IMR-90 (cell line): ENCODE data around the gene CCT3. TPM values are rescaled to one million over a fixed set of nuclear protein-coding genes. Genes with fewer than 3 reads are reported as not detected.

Experiments used
- ATAC-seq: fragments of 200-7000 bp; cut with Tn5 transposase; 2 replicates; pipeline ENCODE4 v1.9.1; 2020; ENCODE audit warnings: low read depth, mild to moderate bottlenecking, moderate library complexity
- BruUV-seq: library from RNA; stranded (reverse); fragments of 400-500 nt; replicated peaks from 2 replicates; lab custom pipeline; 2021; lab: Mats Ljungman, UMichigan
- CTCF ChIA-PET: fragments of 300-600 bp; formaldehyde crosslinking; extraction: SDS; loops from one replicate; lab custom pipeline; 2021; ENCODE audit warnings: antibody characterized with exemption; lab: Yijun Ruan, JAX
- POLR2A ChIA-PET: fragments of 300-600 bp; sonication (Branson Sonifier 250); formaldehyde crosslinking; loops from one replicate; lab custom pipeline; 2022; ENCODE audit warnings: antibody characterized with exemption; ENCODE audit not compliant: unreplicated experiment; lab: Charles Lee
- DNase-seq: peaks from one replicate; pipeline ENCODE4 v3.0.0; 2013
- H2AFZ ChIP-seq: replicated peaks from 2 replicates; pipeline ENCODE3; 2013; ENCODE audit warnings: low read length, mild to moderate bottlenecking; ENCODE audit not compliant: poor library complexity
- H2AK5ac ChIP-seq: 2 replicates; pipeline ENCODE4 v1.6.1; 2013; ENCODE audit warnings: low read depth, low read length, inconsistent platforms
- H2AK9ac ChIP-seq: replicated peaks from 2 replicates; pipeline ENCODE3; 2013; ENCODE audit warnings: mild to moderate bottlenecking, low read depth, low read length, moderate library complexity; ENCODE audit not compliant: poor library complexity
- H2BK120ac ChIP-seq: 2 replicates; pipeline ENCODE4 v1.6.1; 2013; ENCODE audit warnings: low read depth, low read length, inconsistent platforms
- H2BK15ac ChIP-seq: 3 replicates; pipeline ENCODE4 v1.6.1; 2013; ENCODE audit warnings: low read depth, low read length, inconsistent platforms
- H2BK20ac ChIP-seq: 2 replicates; pipeline ENCODE4 v1.6.1; 2013; ENCODE audit warnings: low read depth, mild to moderate bottlenecking, inconsistent platforms, low read length, moderate library complexity
- H2BK5ac ChIP-seq: 2 replicates; pipeline ENCODE4 v1.6.1; 2013; ENCODE audit warnings: mild to moderate bottlenecking, low read depth, low read length, inconsistent platforms; ENCODE audit not compliant: poor library complexity, severe bottlenecking
- H3K14ac ChIP-seq: replicated peaks from 2 replicates; pipeline ENCODE4 v1.6.1; 2013; ENCODE audit warnings: low read depth, low read length, inconsistent platforms
- H3K18ac ChIP-seq: 2 replicates; pipeline ENCODE4 v1.6.1; 2013; ENCODE audit warnings: low read depth, low read length, control low read depth
- H3K23ac ChIP-seq: 2 replicates; pipeline ENCODE4 v1.6.1; 2013; ENCODE audit warnings: low read depth, low read length, inconsistent platforms
- H3K27ac ChIP-seq: 2 replicates; pipeline ENCODE4 v1.5.1; 2013; ENCODE audit warnings: mild to moderate bottlenecking, control low read depth, low read length; ENCODE audit not compliant: insufficient read depth
- H3K27me3 ChIP-seq: 2 replicates; pipeline ENCODE4 v1.6.1; 2013; ENCODE audit warnings: low read length; ENCODE audit not compliant: control insufficient read depth, insufficient read depth
- H3K36me3 ChIP-seq: 2 replicates; pipeline ENCODE4 v1.6.1; 2013; ENCODE audit warnings: low read length, mixed read lengths; ENCODE audit not compliant: control insufficient read depth, insufficient read depth
- H3K4ac ChIP-seq: 2 replicates; pipeline ENCODE4 v1.6.1; 2013; ENCODE audit warnings: low read depth, low read length, inconsistent platforms
- H3K4me1 ChIP-seq: 2 replicates; pipeline ENCODE4 v1.6.1; 2013; ENCODE audit warnings: low read length, mixed read lengths; ENCODE audit not compliant: control insufficient read depth, insufficient read depth
- H3K4me2 ChIP-seq: 2 replicates; pipeline ENCODE4 v1.6.1; 2013; ENCODE audit warnings: low read depth, mild to moderate bottlenecking, control low read depth, low read length, moderate library complexity
- H3K4me3 ChIP-seq: 2 replicates; pipeline ENCODE4 v1.5.1; 2013; ENCODE audit warnings: low read depth, mild to moderate bottlenecking, control low read depth, low read length, moderate library complexity; ENCODE audit not compliant: insufficient read depth
- H3K56ac ChIP-seq: 2 replicates; pipeline ENCODE4 v1.6.1; 2013; ENCODE audit warnings: low read length, inconsistent platforms; ENCODE audit not compliant: insufficient read depth; ENCODE audit errors: extremely low read depth
- H3K79me1 ChIP-seq, 2 experiments: 2 replicates each; pipeline ENCODE4 v1.6.1; 2013; ENCODE audit warnings: low read length in 2 of 2, inconsistent platforms in 1 of 2, low read depth in 1 of 2
- H3K9ac ChIP-seq: 2 replicates; pipeline ENCODE4 v1.6.1; 2013; ENCODE audit warnings: low read depth, low read length, control low read depth
- H3K9me1 ChIP-seq: 2 replicates; pipeline ENCODE4 v1.6.1; 2013; ENCODE audit warnings: low read length, inconsistent platforms; ENCODE audit not compliant: insufficient read depth
- H3K9me3 ChIP-seq: 2 replicates; pipeline ENCODE4 v1.6.1; 2013; ENCODE audit warnings: low read length; ENCODE audit not compliant: control insufficient read depth, insufficient read depth
- H4K20me1 ChIP-seq: 2 replicates; pipeline ENCODE4 v1.6.1; 2013; ENCODE audit warnings: low read length, inconsistent platforms; ENCODE audit not compliant: insufficient read depth
- H4K5ac ChIP-seq: 2 replicates; pipeline ENCODE4 v1.6.1; 2013; ENCODE audit warnings: mild to moderate bottlenecking, low read depth, low read length, control low read depth
- H4K8ac ChIP-seq, 2 experiments: 2 replicates each; pipeline ENCODE4 v1.6.1; 2013; ENCODE audit warnings: low read depth in 2 of 2, low read length in 2 of 2, control low read depth in 1 of 2, inconsistent platforms in 1 of 2
- H4K91ac ChIP-seq: 2 replicates; pipeline ENCODE4 v1.6.1; 2013; ENCODE audit warnings: low read depth, low read length, inconsistent platforms; ENCODE audit not compliant: insufficient read depth
- CEBPB ChIP-seq: IDR thresholded peaks from 2 replicates; pipeline ENCODE4 v1.6.1; 2012; ENCODE audit warnings: low read depth, low read length, improper control_type of control experiment
- MAFK ChIP-seq: IDR thresholded peaks from 2 replicates; pipeline ENCODE4 v1.6.1; 2012; ENCODE audit warnings: low read depth, low read length, improper control_type of control experiment
- WGBS, 2 experiments: methylation state at CpG; one replicate each; pipeline versions ENCODE4 v1.1.5 to v1.1.7; 2013; ENCODE audit warnings: missing lambda C conversion rate in 2 of 2; ENCODE audit not compliant: insufficient read length in 1 of 2; ENCODE audit errors: extremely low coverage in 2 of 2; 5-methylcytosine and 5-hydroxymethylcytosine counted together
- dilution Hi-C: fragments of 300-500 bp; cut with HindIII; formaldehyde crosslinking; loops from one replicate; pipeline ENCODE4 v1.14.3; 2018; ENCODE audit warnings: low sequenced_read_pairs; ENCODE audit not compliant: unreplicated experiment
- in situ Hi-C: fragments of 300-500 bp; cut with MboI; formaldehyde crosslinking; loops from 3 replicates; pipeline ENCODE4 v1.14.3; 2019; ENCODE audit warnings: low sequenced_read_pairs, inconsistent platforms, mixed read lengths
- intact Hi-C: fragments of 100-400 bp; cut with micrococcal nuclease; formaldehyde crosslinking; loops from 2 replicates; pipeline ENCODE4 v1.10.0; 2022
- polyA plus RNA-seq, 3 experiments: library from polyadenylated mRNA; depleted of rRNA; stranded (reverse); fragments of >200 nt; gene quantifications; 2 replicates each; pipeline ENCODE4 v1.2.3, GENCODE V29; 2012; ENCODE audit warnings: low replicate concordance in 1 of 3
- total RNA-seq: library from RNA; depleted of rRNA; stranded (reverse); fragments of >200 nt; gene quantifications from 2 replicates; pipeline ENCODE4 v1.2.3, GENCODE V29; 2012
- TF ChIP-seq, protein P1 (sequence below): conservative IDR thresholded peaks from 2 replicates; pipeline ENCODE4 v1.5.1; 2012; ENCODE audit warnings: mild to moderate bottlenecking, low read depth, low read length, improper control_type of control experiment

The CCT3 gene
- total and polyA plus RNA-seq, 2 of the 4 experiments (the other 2 are of a cell fraction): 313 to 595 TPM

DNA sequence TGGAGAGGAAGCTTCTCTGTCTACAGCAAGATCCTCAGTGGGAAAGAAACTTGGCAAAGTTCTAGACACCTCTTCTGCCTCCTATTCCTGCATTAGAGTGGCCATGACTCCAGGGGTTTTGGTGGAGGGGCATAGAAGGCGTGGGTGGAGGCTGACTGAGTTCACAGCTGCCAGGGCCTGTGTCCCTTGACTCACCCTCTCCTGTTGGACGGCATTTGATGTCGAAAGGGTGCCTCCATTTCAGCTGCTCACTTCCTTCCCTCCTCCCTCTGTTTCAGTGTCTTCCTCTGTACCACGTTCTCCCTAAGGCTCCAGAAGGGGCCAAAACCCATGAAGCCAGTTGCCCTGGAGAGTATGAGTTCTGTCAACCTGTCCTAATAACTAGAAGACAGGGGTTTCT lies 53.3 kb downstream of the CCT3 start:
- H2BK120ac ChIP-seq: no peak overlapping the region
- ChIA-PET CTCF (no interaction called here), POLR2A (no interaction called here)
- H3K9me1 ChIP-seq: peaks cover 7% of the 10 kb centered on the region
- peaks cover 9% of the 10 kb centered on the region for H3K4me1 ChIP-seq
- no peak for DNase-seq
- 78% methylated on average over 3 of the region's 4 CpGs; no CpG with 5 or more reads in 1 of the 2 experiments for WGBS, 2 experiments
- H3K27ac ChIP-seq: no peak overlapping the region
- no peak overlapping the region for H2BK20ac ChIP-seq
- intact Hi-C loops (no loop called here), in situ Hi-C loops (no loop called here), dilution Hi-C loops (no loop called here)
- H2AFZ ChIP-seq: no peak overlapping the region
- H4K20me1 ChIP-seq: peaks cover 19% of the 10 kb centered on the region
- no peak overlapping the region for H4K5ac ChIP-seq
- no peak overlapping the region for H3K4me2 ChIP-seq
- no peak overlapping the region for H4K8ac ChIP-seq
- no peak overlapping the region for H3K23ac ChIP-seq
- no peak overlapping the region for H4K91ac ChIP-seq
- H2AK5ac ChIP-seq: no peak overlapping the region
- BruUV-seq: no TSS peak
- no peak overlapping the region for H2AK9ac ChIP-seq
- H3K4me3 ChIP-seq: no peak overlapping the region
- no peak overlapping the region for H3K56ac ChIP-seq
- H3K9me3 ChIP-seq: no peaks in the 10 kb centered on the region
- no peak overlapping the region for H2BK15ac ChIP-seq
- H3K4ac ChIP-seq: no peak overlapping the region
- H3K36me3 ChIP-seq: peaks cover 10% of the 10 kb centered on the region; the same call in 1 of the 2 replicates
- peaks cover 27 to 48% of the 10 kb centered on the region in 2 experiments; a peak in 3 of 4 replicates for H3K79me1 ChIP-seq
- H3K27me3 ChIP-seq: no peaks in the 10 kb centered on the region
- H3K18ac ChIP-seq: no peak overlapping the region
- no peak overlapping the region for H2BK5ac ChIP-seq
- TF ChIP-seq CEBPB: peak; percentile 3; the same call in 1 of the 2 replicates
- TF ChIP-seq MAFK: no peak
- TF ChIP-seq, protein P1, sequence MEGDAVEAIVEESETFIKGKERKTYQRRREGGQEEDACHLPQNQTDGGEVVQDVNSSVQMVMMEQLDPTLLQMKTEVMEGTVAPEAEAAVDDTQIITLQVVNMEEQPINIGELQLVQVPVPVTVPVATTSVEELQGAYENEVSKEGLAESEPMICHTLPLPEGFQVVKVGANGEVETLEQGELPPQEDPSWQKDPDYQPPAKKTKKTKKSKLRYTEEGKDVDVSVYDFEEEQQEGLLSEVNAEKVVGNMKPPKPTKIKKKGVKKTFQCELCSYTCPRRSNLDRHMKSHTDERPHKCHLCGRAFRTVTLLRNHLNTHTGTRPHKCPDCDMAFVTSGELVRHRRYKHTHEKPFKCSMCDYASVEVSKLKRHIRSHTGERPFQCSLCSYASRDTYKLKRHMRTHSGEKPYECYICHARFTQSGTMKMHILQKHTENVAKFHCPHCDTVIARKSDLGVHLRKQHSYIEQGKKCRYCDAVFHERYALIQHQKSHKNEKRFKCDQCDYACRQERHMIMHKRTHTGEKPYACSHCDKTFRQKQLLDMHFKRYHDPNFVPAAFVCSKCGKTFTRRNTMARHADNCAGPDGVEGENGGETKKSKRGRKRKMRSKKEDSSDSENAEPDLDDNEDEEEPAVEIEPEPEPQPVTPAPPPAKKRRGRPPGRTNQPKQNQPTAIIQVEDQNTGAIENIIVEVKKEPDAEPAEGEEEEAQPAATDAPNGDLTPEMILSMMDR: no peak
- H3K9ac ChIP-seq: no peak overlapping the region
- no peak overlapping the region for H3K14ac ChIP-seq
- ATAC-seq: no peak
